Neuronal stem cell (in vitro differentiated cells): ENCODE data around the gene GALNT1.

Experiments
- DNase-seq: peaks from one replicate; pipeline ENCODE4 v3.0.0-alpha.2; 2013; ENCODE audit warnings: low spot score
- H2AFZ ChIP-seq: one replicate; pipeline ENCODE4 v1.6.1; 2013; ENCODE audit warnings: mild to moderate bottlenecking, low read length, inconsistent platforms
- H2AK5ac ChIP-seq: 2 replicates; pipeline ENCODE4 v1.6.1; 2013; ENCODE audit warnings: low read depth, mild to moderate bottlenecking, inconsistent platforms, low read length, moderate library complexity, mixed read lengths
- H2BK120ac ChIP-seq: 2 replicates; pipeline ENCODE4 v1.6.1; 2013; ENCODE audit warnings: low read depth, mild to moderate bottlenecking, inconsistent platforms, low read length, moderate library complexity, mixed read lengths
- H2BK12ac ChIP-seq: one replicate; pipeline ENCODE4 v1.6.1; 2013; ENCODE audit warnings: low read length, inconsistent platforms
- H2BK15ac ChIP-seq: 2 replicates; pipeline ENCODE4 v1.6.1; 2013; ENCODE audit warnings: mild to moderate bottlenecking, low read length, inconsistent platforms, mixed read lengths
- H2BK5ac ChIP-seq: one replicate; pipeline ENCODE4 v1.6.1; 2013; ENCODE audit warnings: inconsistent platforms, mild to moderate bottlenecking, low read length, moderate library complexity
- H3K14ac ChIP-seq: one replicate; pipeline ENCODE4 v1.6.1; 2013; ENCODE audit warnings: low read length, inconsistent platforms
- H3K18ac ChIP-seq: 2 replicates; pipeline ENCODE4 v1.6.1; 2013; ENCODE audit warnings: low read length, inconsistent platforms
- H3K23ac ChIP-seq: 2 replicates; pipeline ENCODE4 v1.6.1; 2013; ENCODE audit warnings: low read depth, mild to moderate bottlenecking, mixed read lengths, low read length, inconsistent platforms; ENCODE audit not compliant: poor library complexity
- H3K27ac ChIP-seq: replicated peaks from 3 replicates; pipeline ENCODE4 v1.5.1; 2013; ENCODE audit warnings: low read length, inconsistent platforms
- H3K27me3 ChIP-seq, 3 experiments: 2 replicates each; pipeline ENCODE4 v1.6.1; 2013; ENCODE audit warnings: low read length in 3 of 3, mild to moderate bottlenecking in 2 of 3, inconsistent platforms in 1 of 3, low read depth in 1 of 3, mixed read lengths in 1 of 3, moderate library complexity in 1 of 3; ENCODE audit not compliant: control insufficient read depth in 3 of 3, insufficient read depth in 3 of 3
- H3K36me3 ChIP-seq, 2 donors: replicated peaks in 1 of 2; 2 replicates each; pipeline ENCODE4 v1.6.1; 2013; ENCODE audit warnings: low read length in 2 of 2; ENCODE audit not compliant: control insufficient read depth in 2 of 2, insufficient read depth in 2 of 2
- H3K4ac ChIP-seq: 2 replicates; pipeline ENCODE4 v1.6.1; 2013; ENCODE audit warnings: inconsistent platforms, mild to moderate bottlenecking, low read length, moderate library complexity
- H3K4me1 ChIP-seq, 2 donors: 1 replicate in 1 of 2; 2 replicates in 1 of 2; pipeline ENCODE4 v1.6.1; 2013; ENCODE audit warnings: low read length in 2 of 2, low read depth in 1 of 2; ENCODE audit not compliant: control insufficient read depth in 2 of 2, insufficient read depth in 1 of 2
- H3K4me2 ChIP-seq: one replicate; pipeline ENCODE4 v1.6.1; 2013; ENCODE audit warnings: mild to moderate bottlenecking, low read length, inconsistent platforms; ENCODE audit not compliant: insufficient read depth, poor library complexity, severe bottlenecking
- H3K4me3 ChIP-seq, 2 donors: 2 replicates each; pipeline ENCODE4 v1.5.1; 2013; ENCODE audit warnings: low read length in 2 of 2, mild to moderate bottlenecking in 2 of 2, inconsistent platforms in 1 of 2, moderate library complexity in 1 of 2
- H3K79me1 ChIP-seq: one replicate; pipeline ENCODE4 v1.6.1; 2013; ENCODE audit warnings: low read depth, mild to moderate bottlenecking, inconsistent platforms, low read length, moderate library complexity
- H3K9ac ChIP-seq: one replicate; pipeline ENCODE4 v1.6.1; 2013; ENCODE audit warnings: mild to moderate bottlenecking, low read depth, low read length, inconsistent platforms; ENCODE audit not compliant: poor library complexity
- H3K9me3 ChIP-seq, 2 donors: replicated peaks in 1 of 2; 2 replicates each; pipeline versions ENCODE3 to v1.6.1; 2013; ENCODE audit warnings: low read length in 2 of 2, mild to moderate bottlenecking in 2 of 2, inconsistent platforms in 1 of 2, low read depth in 1 of 2, mixed read lengths in 1 of 2, moderate library complexity in 1 of 2; ENCODE audit not compliant: control insufficient read depth in 2 of 2, insufficient read depth in 1 of 2
- H4K8ac ChIP-seq: one replicate; pipeline ENCODE4 v1.6.1; 2013; ENCODE audit warnings: low read depth, mild to moderate bottlenecking, inconsistent platforms, low read length, moderate library complexity
- H4K91ac ChIP-seq: one replicate; pipeline ENCODE4 v1.6.1; 2013; ENCODE audit warnings: low read length, low read depth, mild to moderate bottlenecking, inconsistent platforms; ENCODE audit not compliant: poor library complexity
- WGBS, 2 donors: extraction: QIAGEN DNeasy Blood & Tissue Kit; methylation state at CpG; one replicate each; pipeline ENCODE4 v1.1.7; 2013; ENCODE audit warnings: missing lambda C conversion rate in 2 of 2, mixed read lengths in 1 of 2; ENCODE audit not compliant: insufficient read length in 2 of 2, insufficient replicate concordance in 1 of 2; ENCODE audit errors: extremely low coverage in 2 of 2; 5-methylcytosine and 5-hydroxymethylcytosine counted together

Gene GALNT1

GRCh38 chr18:35592298-35592697, 10.8 kb downstream of the GALNT1 start:
- no peak overlapping the region for H4K91ac ChIP-seq
- no peak overlapping the region for H3K9ac ChIP-seq
- H2BK120ac ChIP-seq: no peak overlapping the region
- H2BK5ac ChIP-seq: no peak overlapping the region
- H2BK15ac ChIP-seq: no peak overlapping the region
- H2AK5ac ChIP-seq: no peak overlapping the region
- no peaks in the 10 kb centered on the region for H3K27me3 ChIP-seq
- no peak overlapping the region for H3K27ac ChIP-seq
- no peak overlapping the region for H3K4ac ChIP-seq
- H2BK12ac ChIP-seq: no peak overlapping the region
- H3K36me3 ChIP-seq: no peaks in the 10 kb centered on the region
- H3K23ac ChIP-seq: no peak overlapping the region
- H3K14ac ChIP-seq: no peak overlapping the region
- no peak overlapping the region for H2AFZ ChIP-seq
- H3K4me1 ChIP-seq: peaks cover 0 to 4% of the 10 kb centered on the region in 2 donors
- peaks cover 1 to 22% of the 10 kb centered on the region in 2 donors for H3K9me3 ChIP-seq
- no peak for DNase-seq
- H3K18ac ChIP-seq: no peak overlapping the region
- H3K79me1 ChIP-seq: peaks cover 2% of the 10 kb centered on the region
- no peak overlapping the region for H3K4me2 ChIP-seq
- no peak overlapping the region for H3K4me3 ChIP-seq
- no peak overlapping the region for H4K8ac ChIP-seq

- no peak overlapping the region for H2BK12ac ChIP-seq
- no peak overlapping the region for H3K4me3 ChIP-seq
- no peak overlapping the region for H2BK5ac ChIP-seq
- no peak overlapping the region for H3K9ac ChIP-seq
- peaks cover 0 to 4% of the 10 kb centered on the region in 2 donors for H3K4me1 ChIP-seq
- H2BK15ac ChIP-seq: no peak overlapping the region
- H4K8ac ChIP-seq: no peak overlapping the region
- H3K4ac ChIP-seq: no peak overlapping the region
- H2BK120ac ChIP-seq: no peak overlapping the region
- H3K9me3 ChIP-seq: peaks cover 3 to 13% of the 10 kb centered on the region in 2 donors
- H4K91ac ChIP-seq: no peak overlapping the region
- no peaks in the 10 kb centered on the region for H3K27me3 ChIP-seq
- H3K14ac ChIP-seq: no peak overlapping the region
- no peak overlapping the region for H2AFZ ChIP-seq
- no peak overlapping the region for H3K27ac ChIP-seq
- H3K23ac ChIP-seq: no peak overlapping the region
- no peak overlapping the region for H3K18ac ChIP-seq
- no peak overlapping the region for H2AK5ac ChIP-seq
- WGBS, 2 donors: no CpG with 5 or more reads among the region's 4 CpGs
- DNase-seq: no peak
- peaks cover 4% of the 10 kb centered on the region for H3K79me1 ChIP-seq
- no peaks in the 10 kb centered on the region for H3K36me3 ChIP-seq
- H3K4me2 ChIP-seq: no peak overlapping the region
These were observed 12.3 kb downstream of the GALNT1 start for GRCh38 chr18:35593859-35594258.

- no peak overlapping the region for H3K27ac ChIP-seq
- H3K4me1 ChIP-seq: peaks cover 0 to 2% of the 10 kb centered on the region in 2 donors
- no peak overlapping the region for H3K4me3 ChIP-seq
- H3K9ac ChIP-seq: no peak overlapping the region
- no peaks in the 10 kb centered on the region for H3K27me3 ChIP-seq
- no peak overlapping the region for H2BK120ac ChIP-seq
- no peak overlapping the region for H3K4me2 ChIP-seq
- H2BK12ac ChIP-seq: no peak overlapping the region
- H3K18ac ChIP-seq: no peak overlapping the region
- H3K23ac ChIP-seq: no peak overlapping the region
- no peak overlapping the region for H4K91ac ChIP-seq
- peaks cover 2% of the 10 kb centered on the region for H3K79me1 ChIP-seq
- H2BK15ac ChIP-seq: no peak overlapping the region
- no peak overlapping the region for H3K4ac ChIP-seq
- no peak overlapping the region for H2BK5ac ChIP-seq
- no CpG with 5 or more reads among the region's 4 CpGs for WGBS, 2 donors
- peaks cover 8 to 34% of the 10 kb centered on the region in 2 donors for H3K9me3 ChIP-seq
- H3K36me3 ChIP-seq: no peaks in the 10 kb centered on the region
- H2AFZ ChIP-seq: no peak overlapping the region
- H4K8ac ChIP-seq: no peak overlapping the region
- no peak overlapping the region for H3K14ac ChIP-seq
- no peak for DNase-seq
- no peak overlapping the region for H2AK5ac ChIP-seq
These were observed 16.2 kb downstream of the GALNT1 start for GRCh38 chr18:35597758-35598157.

GRCh38 chr18:35602193-35602820, 20.8 kb downstream of the GALNT1 start:
- H3K18ac ChIP-seq: no peak overlapping the region
- peaks cover 0 to 2% of the 10 kb centered on the region in 2 donors for H3K36me3 ChIP-seq
- no CpG with 5 or more reads among the region's 4 CpGs for WGBS, 2 donors
- no peak for DNase-seq
- H3K9me3 ChIP-seq: peaks cover 15 to 49% of the 10 kb centered on the region in 2 donors
- no peak overlapping the region for H3K14ac ChIP-seq
- no peak overlapping the region for H2AFZ ChIP-seq
- H3K4me2 ChIP-seq: no peak overlapping the region
- peaks cover 4% of the 10 kb centered on the region for H3K79me1 ChIP-seq
- H2AK5ac ChIP-seq: no peak overlapping the region
- no peak overlapping the region for H2BK12ac ChIP-seq
- no peak overlapping the region for H3K4me3 ChIP-seq
- no peak overlapping the region for H3K4ac ChIP-seq
- no peak overlapping the region for H4K8ac ChIP-seq
- H2BK5ac ChIP-seq: no peak overlapping the region
- no peaks in the 10 kb centered on the region for H3K27me3 ChIP-seq
- no peak overlapping the region for H2BK120ac ChIP-seq
- no peak overlapping the region for H2BK15ac ChIP-seq
- H3K23ac ChIP-seq: no peak overlapping the region
- H3K9ac ChIP-seq: no peak overlapping the region
- H4K91ac ChIP-seq: no peak overlapping the region
- H3K27ac ChIP-seq: no peak overlapping the region
- H3K4me1 ChIP-seq: no peaks in the 10 kb centered on the region
